ENCODE data around the gene CAMTA1. TPM values are rescaled to one million over a fixed set of nuclear protein-coding genes. Genes with fewer than 3 reads are reported as not detected.

The CAMTA1 gene
- total RNA-seq, 1 experiment from 2014 or later: 60.0 TPM

DNA sequence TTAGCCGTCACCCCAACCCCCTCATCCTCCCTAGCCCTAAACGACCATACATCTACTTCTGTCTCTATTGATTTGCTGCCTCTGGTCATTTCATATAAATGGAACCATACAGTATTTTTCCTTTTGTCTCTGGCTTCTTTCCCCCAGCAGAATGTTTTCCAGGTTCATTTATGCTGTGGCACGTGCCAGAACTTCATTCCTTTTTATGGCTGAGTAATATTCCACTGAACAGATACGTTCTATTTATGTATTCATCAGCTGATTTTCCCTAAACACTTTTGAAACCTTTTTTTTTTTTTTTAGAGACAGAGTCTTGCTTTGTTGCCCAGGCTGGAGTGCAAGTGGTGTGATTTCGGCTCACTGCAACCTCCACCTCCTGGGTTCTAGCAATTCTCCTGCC, 181.1 kb downstream of the CAMTA1 start:
- Mint-ChIP-seq H3K9me3 (ENCODE audit: unreplicated experiment) (no peaks in the 10 kb centered on the region), H3K36me3 (ENCODE audit: insufficient read depth, unreplicated experiment) (no peaks in the 10 kb centered on the region), H3K27ac (ENCODE audit: unreplicated experiment) (no peak overlapping the region), H3K4me1 (ENCODE audit: low read depth, unreplicated experiment) (no peaks in the 10 kb centered on the region), H3K27me3 (ENCODE audit: insufficient read depth, unreplicated experiment) (peaks cover 23% of the 10 kb centered on the region), H3K4me3 (ENCODE audit: unreplicated experiment) (no peak overlapping the region)
- no peaks in the 10 kb centered on the region for H3K9me3 ChIP-seq
- no peaks in the 10 kb centered on the region for H3K4me1 ChIP-seq
- intact Hi-C loops (cut with micrococcal nuclease; ENCODE audit: unreplicated experiment): no loop called here
- no peaks in the 10 kb centered on the region for H3K36me3 ChIP-seq (ENCODE audit: control insufficient read depth, insufficient read depth, low read length)
- no peaks in the 10 kb centered on the region for H3K27me3 ChIP-seq (replicated peaks; ENCODE audit: control insufficient read depth, insufficient read depth, low read length)
- POLR2A ChIA-PET: no interaction called here
- CTCF ChIA-PET: no interaction called here
- TF ChIP-seq, protein P1, sequence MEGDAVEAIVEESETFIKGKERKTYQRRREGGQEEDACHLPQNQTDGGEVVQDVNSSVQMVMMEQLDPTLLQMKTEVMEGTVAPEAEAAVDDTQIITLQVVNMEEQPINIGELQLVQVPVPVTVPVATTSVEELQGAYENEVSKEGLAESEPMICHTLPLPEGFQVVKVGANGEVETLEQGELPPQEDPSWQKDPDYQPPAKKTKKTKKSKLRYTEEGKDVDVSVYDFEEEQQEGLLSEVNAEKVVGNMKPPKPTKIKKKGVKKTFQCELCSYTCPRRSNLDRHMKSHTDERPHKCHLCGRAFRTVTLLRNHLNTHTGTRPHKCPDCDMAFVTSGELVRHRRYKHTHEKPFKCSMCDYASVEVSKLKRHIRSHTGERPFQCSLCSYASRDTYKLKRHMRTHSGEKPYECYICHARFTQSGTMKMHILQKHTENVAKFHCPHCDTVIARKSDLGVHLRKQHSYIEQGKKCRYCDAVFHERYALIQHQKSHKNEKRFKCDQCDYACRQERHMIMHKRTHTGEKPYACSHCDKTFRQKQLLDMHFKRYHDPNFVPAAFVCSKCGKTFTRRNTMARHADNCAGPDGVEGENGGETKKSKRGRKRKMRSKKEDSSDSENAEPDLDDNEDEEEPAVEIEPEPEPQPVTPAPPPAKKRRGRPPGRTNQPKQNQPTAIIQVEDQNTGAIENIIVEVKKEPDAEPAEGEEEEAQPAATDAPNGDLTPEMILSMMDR (IDR thresholded peaks at IDR 0.05; ENCODE audit: insufficient read depth in 1 of 2, low read depth in 1 of 2, low read length in 1 of 2, severe bottlenecking in 1 of 2, unreplicated experiment in 1 of 2): no peak
- DNase-seq: no peak
- H3K4me3 ChIP-seq (ENCODE audit: low read depth, low read length): no peak overlapping the region
- no TSS peak for BruUV-seq (replicated peaks)

DNA sequence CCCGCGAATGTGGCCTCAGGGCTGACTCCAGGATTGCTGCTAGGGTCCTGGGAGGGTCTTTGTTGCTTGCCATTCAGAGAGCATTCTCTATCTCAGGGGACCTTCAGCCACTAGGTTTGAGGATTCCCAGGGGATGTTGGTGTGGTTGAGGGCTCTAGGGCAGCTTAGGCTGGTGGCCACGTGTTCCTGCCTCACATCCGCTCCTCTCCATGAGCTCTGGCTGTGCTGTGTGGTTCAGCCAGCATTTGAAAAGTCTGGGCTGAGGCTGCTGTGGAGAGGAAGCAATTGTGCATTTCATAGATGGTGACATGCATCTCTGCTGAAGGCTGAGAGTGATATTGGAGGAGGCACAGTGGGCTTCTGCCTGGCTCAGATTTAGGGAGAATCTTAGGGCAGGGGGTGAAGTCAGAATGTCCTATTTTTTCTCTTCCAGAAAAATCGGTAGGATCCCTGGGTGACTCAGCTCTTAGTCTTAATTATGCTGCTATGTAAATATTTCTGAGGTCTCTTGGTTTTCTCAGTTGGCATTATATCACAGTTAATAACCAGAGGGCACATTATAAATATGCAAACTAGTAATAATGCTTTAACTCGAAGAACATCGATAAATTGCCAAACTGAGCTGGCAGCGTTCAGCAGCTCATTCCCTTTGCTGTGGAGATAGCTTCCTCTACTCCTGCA, 182.3 kb downstream of the CAMTA1 start:
- Mint-ChIP-seq H3K9me3 (ENCODE audit: unreplicated experiment) (no peaks in the 10 kb centered on the region), H3K4me3 (ENCODE audit: unreplicated experiment) (no peak overlapping the region), H3K36me3 (ENCODE audit: insufficient read depth, unreplicated experiment) (no peaks in the 10 kb centered on the region), H3K4me1 (ENCODE audit: low read depth, unreplicated experiment) (no peaks in the 10 kb centered on the region), H3K27ac (ENCODE audit: unreplicated experiment) (no peak overlapping the region), H3K27me3 (ENCODE audit: insufficient read depth, unreplicated experiment) (peaks cover 23% of the 10 kb centered on the region)
- CTCF ChIA-PET: no interaction called here
- BruUV-seq (replicated peaks): no TSS peak
- TF ChIP-seq, protein P1 (IDR thresholded peaks at IDR 0.05; ENCODE audit: insufficient read depth in 1 of 2, low read depth in 1 of 2, low read length in 1 of 2, severe bottlenecking in 1 of 2, unreplicated experiment in 1 of 2): no peak
- H3K9me3 ChIP-seq: no peaks in the 10 kb centered on the region
- no peak overlapping the region for H3K4me3 ChIP-seq (ENCODE audit: low read depth, low read length)
- H3K4me1 ChIP-seq: no peaks in the 10 kb centered on the region
- H3K36me3 ChIP-seq (ENCODE audit: control insufficient read depth, insufficient read depth, low read length): no peaks in the 10 kb centered on the region
- POLR2A ChIA-PET: no interaction called here
- intact Hi-C loops (cut with micrococcal nuclease; ENCODE audit: unreplicated experiment): no loop called here
- no peaks in the 10 kb centered on the region for H3K27me3 ChIP-seq (replicated peaks; ENCODE audit: control insufficient read depth, insufficient read depth, low read length)
- DNase-seq: no peak

DNA sequence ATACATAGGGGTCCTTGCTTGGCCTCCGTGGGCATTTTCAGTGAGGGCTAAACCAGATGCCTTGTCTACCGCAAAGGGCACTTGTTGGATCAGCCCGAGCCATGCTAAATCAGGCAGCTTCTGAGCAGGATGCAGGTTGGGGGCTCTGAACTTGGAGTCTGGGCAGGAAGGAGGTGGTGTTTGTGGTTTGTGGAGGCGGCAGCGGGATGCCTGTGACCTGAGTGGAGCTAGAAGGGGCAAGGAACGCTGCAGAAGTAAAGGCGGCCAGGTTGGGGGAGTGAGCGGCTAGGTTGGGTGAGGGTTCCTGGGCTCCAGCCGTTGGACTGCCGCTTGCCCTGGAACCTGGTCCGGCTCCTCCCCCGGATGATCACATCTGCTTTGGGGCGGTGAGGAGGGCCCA, 183.9 kb downstream of the CAMTA1 start:
- no TSS peak for BruUV-seq (replicated peaks)
- Mint-ChIP-seq H3K4me1 (ENCODE audit: low read depth, unreplicated experiment) (no peaks in the 10 kb centered on the region), H3K27ac (ENCODE audit: unreplicated experiment) (no peak overlapping the region), H3K9me3 (ENCODE audit: unreplicated experiment) (no peaks in the 10 kb centered on the region), H3K36me3 (ENCODE audit: insufficient read depth, unreplicated experiment) (no peaks in the 10 kb centered on the region), H3K27me3 (ENCODE audit: insufficient read depth, unreplicated experiment) (peaks cover 26% of the 10 kb centered on the region), H3K4me3 (ENCODE audit: unreplicated experiment) (no peak overlapping the region)
- ChIA-PET CTCF (no interaction called here), POLR2A (no interaction called here)
- Histone ChIP-seq H3K4me3 (ENCODE audit: low read depth, low read length) (no peak overlapping the region), H3K27me3 (replicated peaks; ENCODE audit: control insufficient read depth, insufficient read depth, low read length) (no peaks in the 10 kb centered on the region), H3K4me1 (no peaks in the 10 kb centered on the region), H3K36me3 (ENCODE audit: control insufficient read depth, insufficient read depth, low read length) (no peaks in the 10 kb centered on the region), H3K9me3 (no peaks in the 10 kb centered on the region)
- no peak for DNase-seq
- TF ChIP-seq, protein P1 (IDR thresholded peaks at IDR 0.05; ENCODE audit: insufficient read depth in 1 of 2, low read depth in 1 of 2, low read length in 1 of 2, severe bottlenecking in 1 of 2, unreplicated experiment in 1 of 2): no peak
- intact Hi-C loops (cut with micrococcal nuclease; ENCODE audit: unreplicated experiment): no loop called here
